AG10803 (cell line): ENCODE data around the gene UBA6.
"Not testable (repeated sequence)": the region's sequence is repeated elsewhere in the genome, so short reads cannot be mapped to it uniquely, and the experiment has no call there.

Experiments used
- DNase-seq: peaks from one replicate; pipeline ENCODE4 v3.0.0; 2010; ENCODE audit warnings: low read depth
- H3K4me3 ChIP-seq: 2 replicates; pipeline ENCODE4 v1.5.1; 2011; ENCODE audit warnings: mild to moderate bottlenecking, low read length, control low read depth
- CTCF ChIP-seq: conservative IDR thresholded peaks from 2 replicates; pipeline ENCODE4 v1.5.1; 2011; ENCODE audit warnings: mild to moderate bottlenecking, low read length, control low read depth, inconsistent platforms

UBA6 gene

GRCh38 chr4:67668315-67668714 lies 32.6 kb downstream of the UBA6 start:
- TF ChIP-seq CTCF, result no peak
- DNase-seq, result no peak
- no peak overlapping the region for H3K4me3 ChIP-seq

DNA sequence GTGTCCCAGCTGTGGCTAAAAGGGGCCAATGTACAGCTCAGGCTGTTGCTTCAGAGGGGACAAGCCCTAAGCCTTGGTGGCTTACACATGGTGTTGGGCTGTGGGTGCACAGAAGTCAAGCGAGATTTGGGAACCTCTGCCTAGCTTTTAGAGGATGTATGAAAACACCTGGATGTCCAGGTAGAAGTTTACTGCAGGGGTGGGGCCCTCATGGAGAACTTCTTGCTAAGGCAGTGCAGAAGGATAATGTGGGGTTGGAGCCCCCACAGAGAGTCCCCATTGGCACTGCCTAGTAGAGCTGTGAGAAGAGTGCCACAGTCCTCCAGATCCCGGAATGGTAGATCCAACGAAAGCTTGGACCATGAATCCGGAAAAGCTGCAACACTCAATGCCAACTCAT lies 40.5 kb downstream of the UBA6 start:
- H3K4me3 ChIP-seq, result no peak overlapping the region
- TF ChIP-seq CTCF, result no peak
- DNase-seq, result no peak

GRCh38 chr4:67659065-67659464 lies 41.9 kb downstream of the UBA6 start:
- H3K4me3 ChIP-seq, result no peak overlapping the region
- no peak for TF ChIP-seq CTCF
- no peak for DNase-seq

- H3K4me3 ChIP-seq, result no peak overlapping the region
- DNase-seq, result no peak
- no peak for TF ChIP-seq CTCF
Observed at GRCh38 chr4:67658302-67658701, 42.7 kb downstream of the UBA6 start.

GRCh38 chr4:67651536-67651935 lies 49.4 kb downstream of the UBA6 start:
- no peak for TF ChIP-seq CTCF
- no peak for DNase-seq
- no peak overlapping the region for H3K4me3 ChIP-seq

DNA sequence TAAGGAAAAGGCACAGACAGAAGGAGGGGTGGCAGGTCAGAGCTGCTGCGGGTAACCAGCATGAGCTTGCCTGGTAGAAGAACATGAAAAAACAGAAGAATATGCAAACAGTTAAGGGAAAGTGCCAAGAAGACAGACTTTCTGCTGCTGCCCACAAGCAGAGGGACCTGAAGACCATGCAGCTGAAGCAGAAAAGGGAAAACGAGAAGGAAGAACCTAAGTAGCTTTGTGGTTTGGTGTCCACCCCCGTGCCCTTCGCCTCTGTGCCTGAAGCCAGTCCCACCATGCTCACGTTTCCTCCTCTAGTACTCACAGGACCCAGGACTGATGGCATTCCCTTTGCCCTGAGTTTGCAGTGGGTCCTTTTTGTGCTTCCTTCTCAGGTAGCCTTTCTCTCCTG lies 62.8 kb downstream of the UBA6 start:
- H3K4me3 ChIP-seq, result no peak overlapping the region
- no peak for DNase-seq
- TF ChIP-seq CTCF, result no peak

DNA sequence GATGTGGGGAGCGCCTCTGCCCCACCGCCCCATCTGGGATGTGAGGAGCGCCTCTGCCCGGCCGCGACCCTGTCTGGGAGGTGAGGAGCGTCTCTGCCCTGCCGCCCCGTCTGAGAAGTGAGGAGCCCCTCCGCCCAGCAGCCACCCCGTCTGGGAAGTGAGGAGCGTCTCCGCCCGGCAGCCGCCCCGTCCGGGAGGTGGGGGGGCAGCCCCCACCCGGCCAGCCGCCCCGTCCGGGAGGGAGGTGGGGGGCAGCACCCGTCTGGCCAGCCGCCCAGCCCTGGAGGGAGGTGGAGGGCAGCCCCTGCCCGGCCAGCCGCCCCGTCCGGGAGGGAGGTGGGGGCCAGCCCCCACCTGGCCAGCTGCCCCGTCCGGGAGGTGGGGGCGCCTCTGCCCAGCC lies 64.0 kb downstream of the UBA6 start:
- H3K4me3 ChIP-seq, DNase-seq: not testable (repeated sequence)

- H3K4me3 ChIP-seq, result no peak overlapping the region
- TF ChIP-seq CTCF, result no peak
- DNase-seq, result no peak
Observed at GRCh38 chr4:67635331-67635730, 65.6 kb downstream of the UBA6 start.
